Prostate gland (tissue), 2 donors: ENCODE measurements around the gene CLASP1. TPM values are rescaled to one million over a fixed set of nuclear protein-coding genes. Genes with fewer than 3 reads are reported as not detected.

Experiments
- DNase-seq: peaks from one replicate; pipeline ENCODE4 v3.0.0-alpha.2; 2019; ENCODE audit warnings: low spot score
- H3K27ac ChIP-seq, 2 donors: fragments of 200-600 bp; sonication (generic); 2 replicates each; pipeline ENCODE4 v1.5.1; 2017 to 2019
- H3K27me3 ChIP-seq: fragments of 200-600 bp; sonication (generic); replicated peaks from 2 replicates; pipeline ENCODE4 v1.5.1; 2019; ENCODE audit not compliant: insufficient read depth
- H3K36me3 ChIP-seq, 2 donors: fragments of 200-600 bp; sonication (generic); 1 replicate in 1 of 2; 2 replicates in 1 of 2; pipeline versions ENCODE4 v1.5.1 to v1.8.1; 2017 to 2019
- H3K4me1 ChIP-seq: fragments of 200-600 bp; sonication (generic); replicated peaks from 2 replicates; pipeline ENCODE4 v1.5.1; 2019
- H3K4me3 ChIP-seq, 2 donors: fragments of 200-600 bp; sonication (generic); 2 replicates each; pipeline ENCODE4 v1.5.1; 2017 to 2019
- H3K9me3 ChIP-seq: fragments of 200-600 bp; sonication (generic); 2 replicates; pipeline ENCODE4 v1.5.1; 2017
- POLR2A ChIP-seq: fragments of 450-650 bp; IDR thresholded peaks from one replicate; pipeline ENCODE4 v1.6.1; 2016; ENCODE audit warnings: antibody characterized with exemption, mild to moderate bottlenecking
- POLR2AphosphoS5 ChIP-seq: sonication (generic); formaldehyde crosslinking; IDR thresholded peaks from one replicate; pipeline ENCODE4 v1.6.1; 2017; ENCODE audit warnings: antibody characterized with exemption
- WGBS: methylation state at CpG from one replicate; pipeline ENCODE4 v1.1.5; 2018; 5-methylcytosine and 5-hydroxymethylcytosine counted together
- intact Hi-C: fragments of 100-400 bp; cut with DNase I; formaldehyde crosslinking; loops from one replicate; pipeline ENCODE4 v1.14.2; 2022
- total RNA-seq, 2 donors: library from RNA; depleted of rRNA; stranded (reverse); fragments of >200 nt; gene quantifications; one replicate each; pipeline ENCODE4 v1.1.0, GENCODE V29; 2016
- TF ChIP-seq, protein P1 (sequence below), 4 experiments: fragments of 200-600 bp in 2 of 4; fragments of 450-650 bp in 2 of 4; sonication (generic) in 2 of 4; IDR thresholded peaks; 1 replicate in 3 of 4; 2 replicates in 1 of 4; pipeline ENCODE4 v1.5.1; 2016 to 2019; ENCODE audit warnings: antibody characterized with exemption in 4 of 4, mild to moderate bottlenecking in 2 of 4, moderate library complexity in 2 of 4

CLASP1 gene
- total RNA-seq, 2 donors from 2014 or later = 44.4 to 90.2 TPM

GRCh38 chr2:121547646-121548045 is 101.6 kb downstream of the CLASP1 start:
- H3K27ac ChIP-seq = no peak overlapping the region
- no peaks in the 10 kb centered on the region for H3K9me3 ChIP-seq
- H3K36me3 ChIP-seq = no peaks in the 10 kb centered on the region
- no peak overlapping the region for H3K4me3 ChIP-seq
- H3K4me1 ChIP-seq = no peaks in the 10 kb centered on the region
- 93% methylated on average over 5 of the region's 5 CpGs for WGBS
- TF ChIP-seq POLR2AphosphoS5 = no peak
- TF ChIP-seq, protein P1, sequence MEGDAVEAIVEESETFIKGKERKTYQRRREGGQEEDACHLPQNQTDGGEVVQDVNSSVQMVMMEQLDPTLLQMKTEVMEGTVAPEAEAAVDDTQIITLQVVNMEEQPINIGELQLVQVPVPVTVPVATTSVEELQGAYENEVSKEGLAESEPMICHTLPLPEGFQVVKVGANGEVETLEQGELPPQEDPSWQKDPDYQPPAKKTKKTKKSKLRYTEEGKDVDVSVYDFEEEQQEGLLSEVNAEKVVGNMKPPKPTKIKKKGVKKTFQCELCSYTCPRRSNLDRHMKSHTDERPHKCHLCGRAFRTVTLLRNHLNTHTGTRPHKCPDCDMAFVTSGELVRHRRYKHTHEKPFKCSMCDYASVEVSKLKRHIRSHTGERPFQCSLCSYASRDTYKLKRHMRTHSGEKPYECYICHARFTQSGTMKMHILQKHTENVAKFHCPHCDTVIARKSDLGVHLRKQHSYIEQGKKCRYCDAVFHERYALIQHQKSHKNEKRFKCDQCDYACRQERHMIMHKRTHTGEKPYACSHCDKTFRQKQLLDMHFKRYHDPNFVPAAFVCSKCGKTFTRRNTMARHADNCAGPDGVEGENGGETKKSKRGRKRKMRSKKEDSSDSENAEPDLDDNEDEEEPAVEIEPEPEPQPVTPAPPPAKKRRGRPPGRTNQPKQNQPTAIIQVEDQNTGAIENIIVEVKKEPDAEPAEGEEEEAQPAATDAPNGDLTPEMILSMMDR (IDR thresholded peaks at IDR 0.05) = no peak
- TF ChIP-seq POLR2A = no peak
- no peaks in the 10 kb centered on the region for H3K27me3 ChIP-seq
- no peak for DNase-seq
- intact Hi-C loops = no loop called here

DNA sequence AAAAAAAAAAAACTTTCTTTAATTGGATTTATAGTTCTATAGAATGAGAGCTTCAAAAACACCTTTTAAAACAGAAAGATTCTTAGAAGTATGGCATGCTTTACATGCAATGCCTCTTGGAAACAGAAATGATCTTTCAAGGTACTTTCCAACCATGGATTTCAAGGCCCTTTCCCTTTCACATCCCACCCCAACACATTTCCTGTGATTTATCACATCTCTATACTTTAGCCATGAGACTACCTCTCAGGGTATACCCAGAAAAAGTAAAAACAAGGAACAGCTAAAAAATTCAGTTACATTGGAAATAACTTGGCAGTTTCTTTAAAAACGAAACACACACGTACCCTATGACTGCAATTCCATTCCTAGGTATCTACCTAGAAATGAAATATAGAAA is 103.3 kb downstream of the CLASP1 start:
- no peak for DNase-seq
- intact Hi-C loops = no loop called here
- Histone ChIP-seq H3K27ac (no peak overlapping the region), H3K36me3 (no peaks in the 10 kb centered on the region), H3K27me3 (no peaks in the 10 kb centered on the region), H3K9me3 (no peaks in the 10 kb centered on the region), H3K4me3 (no peak overlapping the region), H3K4me1 (no peaks in the 10 kb centered on the region)
- no peak for TF ChIP-seq POLR2A
- TF ChIP-seq, protein P1 (IDR thresholded peaks at IDR 0.05) = no peak
- no peak for TF ChIP-seq POLR2AphosphoS5
- 95% methylated on average over 2 of the region's 2 CpGs for WGBS

DNA sequence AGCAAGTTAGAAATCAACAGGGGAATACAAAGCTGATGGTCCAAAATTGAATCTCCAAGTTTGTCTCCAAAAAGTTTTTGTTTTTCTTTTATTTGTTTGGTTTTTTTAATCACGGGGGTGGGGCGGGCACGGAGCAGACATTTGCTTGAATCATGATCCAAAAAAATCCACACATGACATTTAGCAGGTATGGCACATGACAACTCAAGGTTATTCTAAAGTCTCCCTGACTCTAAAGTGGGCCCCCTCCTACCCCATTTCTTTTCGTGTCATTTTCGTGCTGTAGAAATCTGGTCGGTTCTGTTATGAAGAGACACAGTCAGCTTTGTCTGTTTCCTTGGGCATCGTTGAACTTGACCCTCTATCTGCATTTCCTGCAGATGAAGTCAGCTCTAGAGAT is 104.0 kb downstream of the CLASP1 start:
- no peak for DNase-seq
- Histone ChIP-seq H3K27me3 (no peaks in the 10 kb centered on the region), H3K36me3 (no peaks in the 10 kb centered on the region), H3K4me3 (no peak overlapping the region), H3K9me3 (no peaks in the 10 kb centered on the region), H3K4me1 (no peaks in the 10 kb centered on the region), H3K27ac (no peak overlapping the region)
- TF ChIP-seq POLR2A (no peak), POLR2AphosphoS5 (no peak)
- TF ChIP-seq, protein P1 (IDR thresholded peaks at IDR 0.05) = no peak
- intact Hi-C loops = no loop called here
- WGBS = 84% methylated on average over 7 of the region's 7 CpGs

DNA sequence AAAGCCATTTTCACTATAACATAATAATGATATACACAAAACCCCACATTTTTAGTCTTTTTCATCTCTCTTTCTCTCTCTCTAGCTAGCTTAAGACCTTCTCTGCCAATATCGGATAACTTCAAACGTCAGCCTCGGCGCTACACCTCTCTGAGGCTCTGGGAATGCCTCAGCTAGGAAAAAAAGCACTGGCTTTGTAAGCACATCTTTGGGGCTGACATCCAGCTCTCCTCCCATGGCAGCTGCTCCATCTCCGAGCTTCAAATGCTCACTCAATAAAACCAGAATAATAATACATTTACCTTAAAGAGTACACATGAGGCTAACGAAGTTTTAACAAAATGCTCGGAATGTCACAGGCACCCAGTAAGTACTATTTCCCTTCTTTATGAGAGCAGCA is 107.8 kb downstream of the CLASP1 start:
- intact Hi-C loops = no loop called here
- no peaks in the 10 kb centered on the region for H3K4me1 ChIP-seq

More for the DNA sequence above, 107.8 kb downstream of the CLASP1 start:
- TF ChIP-seq POLR2A (no peak), POLR2AphosphoS5 (no peak)
- TF ChIP-seq, protein P1 (IDR thresholded peaks at IDR 0.05) = no peak
- no peak for DNase-seq
- Histone ChIP-seq H3K36me3 (no peaks in the 10 kb centered on the region), H3K4me3 (no peak overlapping the region), H3K27ac (no peak overlapping the region), H3K9me3 (no peaks in the 10 kb centered on the region), H3K27me3 (no peaks in the 10 kb centered on the region)
- 36% methylated on average over 7 of the region's 7 CpGs for WGBS
